ENCODE results near the gene GPRC6A.
"Not testable (repeated sequence)": the region's sequence is repeated elsewhere in the genome, so short reads cannot be mapped to it uniquely, and the experiment has no call there.

The GPRC6A gene

GRCh38 chr6:116842459-116842858, 13.6 kb upstream of the GPRC6A start:
- no peaks in the 10 kb centered on the region for H3K4me1 ChIP-seq
- TF ChIP-seq CTCF (IDR thresholded peaks at IDR 0.05) = no peak
- H3K79me2 ChIP-seq = no peaks in the 10 kb centered on the region
- H3K27me3 ChIP-seq (ENCODE audit: control insufficient read depth, insufficient read depth, low read length) = no peaks in the 10 kb centered on the region
- H3K36me3 ChIP-seq (ENCODE audit: control insufficient read depth, insufficient read depth, low read length) = no peaks in the 10 kb centered on the region
- H3K27ac ChIP-seq = no peak overlapping the region
- H2AFZ ChIP-seq = no peak overlapping the region
- H3K4me2 ChIP-seq (ENCODE audit: low read length) = no peak overlapping the region
- H3K9me3 ChIP-seq (ENCODE audit: control insufficient read depth, low read length) = no peaks in the 10 kb centered on the region
- H3K4me3 ChIP-seq (ENCODE audit: low read depth, low read length) = no peak overlapping the region
- H3K9ac ChIP-seq = no peak overlapping the region

GRCh38 chr6:116840091-116840490, 11.2 kb upstream of the GPRC6A start:
- H3K4me1 ChIP-seq = no peaks in the 10 kb centered on the region
- no peak for TF ChIP-seq CTCF (IDR thresholded peaks at IDR 0.05)
- no peak overlapping the region for H3K9ac ChIP-seq
- no peak overlapping the region for H3K27ac ChIP-seq
- H3K27me3 ChIP-seq (ENCODE audit: control insufficient read depth, insufficient read depth, low read length) = no peaks in the 10 kb centered on the region
- H3K4me3 ChIP-seq (ENCODE audit: low read depth, low read length) = no peak overlapping the region
- H3K36me3 ChIP-seq (ENCODE audit: control insufficient read depth, insufficient read depth, low read length) = no peaks in the 10 kb centered on the region
- H3K9me3 ChIP-seq (ENCODE audit: control insufficient read depth, low read length) = no peaks in the 10 kb centered on the region
- H3K79me2 ChIP-seq = no peaks in the 10 kb centered on the region
- no peak overlapping the region for H2AFZ ChIP-seq
- no peak overlapping the region for H3K4me2 ChIP-seq (ENCODE audit: low read length)

- H3K4me3 ChIP-seq (ENCODE audit: low read depth, low read length) = no peak overlapping the region
- H3K4me1 ChIP-seq = no peaks in the 10 kb centered on the region
- TF ChIP-seq CTCF (IDR thresholded peaks at IDR 0.05) = no peak
- no peak overlapping the region for H2AFZ ChIP-seq
- no peaks in the 10 kb centered on the region for H3K9me3 ChIP-seq (ENCODE audit: control insufficient read depth, low read length)
- H3K36me3 ChIP-seq (ENCODE audit: control insufficient read depth, insufficient read depth, low read length) = no peaks in the 10 kb centered on the region
- H3K27me3 ChIP-seq (ENCODE audit: control insufficient read depth, insufficient read depth, low read length) = no peaks in the 10 kb centered on the region
- no peak overlapping the region for H3K9ac ChIP-seq
- H3K27ac ChIP-seq = no peak overlapping the region
- H3K79me2 ChIP-seq = no peaks in the 10 kb centered on the region
- no peak overlapping the region for H3K4me2 ChIP-seq (ENCODE audit: low read length)
Observed at GRCh38 chr6:116836606-116837342, 7.9 kb upstream of the GPRC6A start.

- not testable (repeated sequence) for H3K36me3 ChIP-seq (ENCODE audit: control insufficient read depth, insufficient read depth, low read length); H3K27ac ChIP-seq; H3K79me2 ChIP-seq; H3K27me3 ChIP-seq (ENCODE audit: control insufficient read depth, insufficient read depth, low read length); H2AFZ ChIP-seq; H3K4me1 ChIP-seq; H3K4me3 ChIP-seq (ENCODE audit: low read depth, low read length); H3K4me2 ChIP-seq (ENCODE audit: low read length); H3K9ac ChIP-seq; H3K9me3 ChIP-seq (ENCODE audit: control insufficient read depth, low read length)
Observed at GRCh38 chr6:116834526-116834925, 5.6 kb upstream of the GPRC6A start.

- no peaks in the 10 kb centered on the region for H3K9me3 ChIP-seq (ENCODE audit: control insufficient read depth, low read length)
- H3K27ac ChIP-seq = no peak overlapping the region
- H3K4me3 ChIP-seq (ENCODE audit: low read depth, low read length) = no peak overlapping the region
- no peak overlapping the region for H3K9ac ChIP-seq
- H2AFZ ChIP-seq = no peak overlapping the region
- H3K79me2 ChIP-seq = no peaks in the 10 kb centered on the region
- no peaks in the 10 kb centered on the region for H3K36me3 ChIP-seq (ENCODE audit: control insufficient read depth, insufficient read depth, low read length)
- no peaks in the 10 kb centered on the region for H3K27me3 ChIP-seq (ENCODE audit: control insufficient read depth, insufficient read depth, low read length)
- H3K4me1 ChIP-seq = no peaks in the 10 kb centered on the region
- no peak for TF ChIP-seq CTCF (IDR thresholded peaks at IDR 0.05)
- H3K4me2 ChIP-seq (ENCODE audit: low read length) = no peak overlapping the region
Observed at GRCh38 chr6:116827561-116828240, 1.2 kb downstream of the GPRC6A start.

- not testable (repeated sequence) for H2AFZ ChIP-seq; H3K27me3 ChIP-seq (ENCODE audit: control insufficient read depth, insufficient read depth, low read length); H3K4me2 ChIP-seq (ENCODE audit: low read length); H3K79me2 ChIP-seq; H3K36me3 ChIP-seq (ENCODE audit: control insufficient read depth, insufficient read depth, low read length); H3K4me1 ChIP-seq; H3K9ac ChIP-seq; H3K27ac ChIP-seq; H3K4me3 ChIP-seq (ENCODE audit: low read depth, low read length); H3K9me3 ChIP-seq (ENCODE audit: control insufficient read depth, low read length)
Observed at GRCh38 chr6:116816336-116816735, 12.5 kb downstream of the GPRC6A start.

All from parathyroid adenoma (tissue), 2 donors.